Nephron progenitor cell (in vitro differentiated cells): Measurements from ENCODE around the gene TRIM38.
A peak's percentile ranks its signal among the peaks of the same experiment; 100 is the strongest.

Experiments
- DNase-seq: peaks from one replicate; pipeline ENCODE4 v3.0.0; 2021
- H3K27ac Mint-ChIP-seq: 2 replicates; pipeline ENCODE4 v1.8.0; 2021; ENCODE audit warnings: mild to moderate bottlenecking, moderate library complexity, mixed read lengths
- H3K27me3 Mint-ChIP-seq: 2 replicates; pipeline ENCODE4 v1.8.0; 2021; ENCODE audit warnings: mild to moderate bottlenecking, low read depth, mixed read lengths; ENCODE audit not compliant: poor library complexity
- H3K36me3 Mint-ChIP-seq: 2 replicates; pipeline ENCODE4 v1.8.0; 2021; ENCODE audit warnings: low read depth, mixed read lengths
- H3K4me1 Mint-ChIP-seq: 2 replicates; pipeline ENCODE4 v1.8.0; 2021; ENCODE audit warnings: mixed read lengths
- H3K4me3 Mint-ChIP-seq: 2 replicates; pipeline ENCODE4 v1.8.0; 2021; ENCODE audit warnings: mild to moderate bottlenecking, moderate library complexity, mixed read lengths
- H3K9me3 Mint-ChIP-seq: 2 replicates; pipeline ENCODE4 v1.8.0; 2021; ENCODE audit warnings: mild to moderate bottlenecking, moderate library complexity, mixed read lengths
- TF ChIP-seq, protein P1 (sequence below): fragments of 200-600 bp; sonication (generic); IDR thresholded peaks from 2 replicates; pipeline ENCODE4 v1.5.0; 2021; ENCODE audit warnings: antibody characterized with exemption

The TRIM38 gene

DNA sequence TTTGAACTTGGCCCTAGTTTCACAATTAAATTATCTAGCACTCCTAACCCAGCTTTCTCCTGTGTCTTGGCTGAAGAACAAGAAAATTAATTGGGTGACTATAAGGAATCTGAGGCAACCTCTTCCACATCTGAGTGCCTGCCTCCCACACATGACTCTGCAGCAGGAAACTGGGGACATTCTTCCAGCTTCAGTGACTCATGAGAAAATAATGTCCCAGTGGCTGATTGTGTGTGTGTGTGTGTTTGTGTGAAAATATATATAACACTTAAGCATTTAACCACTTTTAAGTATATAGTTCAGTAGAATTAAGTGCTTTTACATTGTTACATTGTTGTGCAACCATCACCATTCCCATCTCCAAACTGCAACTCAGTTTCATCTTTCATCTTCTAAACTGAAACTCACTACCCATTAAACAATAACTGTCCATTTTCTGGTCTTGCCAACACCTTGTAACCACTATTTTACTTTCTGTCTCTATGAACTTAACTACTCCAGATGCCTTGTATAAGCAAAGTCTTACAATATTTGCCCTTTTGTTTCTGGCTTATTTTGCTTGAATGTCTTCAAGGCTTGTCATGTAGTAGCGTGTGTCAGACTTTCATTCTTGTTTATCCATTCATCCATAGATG, 8.7 kb downstream of the TRIM38 start:
- Mint-ChIP-seq H3K27ac (peak overlapping the region; percentile 79), H3K36me3 (peaks cover 25% of the 10 kb centered on the region), H3K4me1 (peaks cover 31% of the 10 kb centered on the region), H3K27me3 (peaks cover 3% of the 10 kb centered on the region), H3K4me3 (peak overlapping the region; percentile 12), H3K9me3 (no peaks in the 10 kb centered on the region)
- no peak for DNase-seq
- TF ChIP-seq, protein P1, sequence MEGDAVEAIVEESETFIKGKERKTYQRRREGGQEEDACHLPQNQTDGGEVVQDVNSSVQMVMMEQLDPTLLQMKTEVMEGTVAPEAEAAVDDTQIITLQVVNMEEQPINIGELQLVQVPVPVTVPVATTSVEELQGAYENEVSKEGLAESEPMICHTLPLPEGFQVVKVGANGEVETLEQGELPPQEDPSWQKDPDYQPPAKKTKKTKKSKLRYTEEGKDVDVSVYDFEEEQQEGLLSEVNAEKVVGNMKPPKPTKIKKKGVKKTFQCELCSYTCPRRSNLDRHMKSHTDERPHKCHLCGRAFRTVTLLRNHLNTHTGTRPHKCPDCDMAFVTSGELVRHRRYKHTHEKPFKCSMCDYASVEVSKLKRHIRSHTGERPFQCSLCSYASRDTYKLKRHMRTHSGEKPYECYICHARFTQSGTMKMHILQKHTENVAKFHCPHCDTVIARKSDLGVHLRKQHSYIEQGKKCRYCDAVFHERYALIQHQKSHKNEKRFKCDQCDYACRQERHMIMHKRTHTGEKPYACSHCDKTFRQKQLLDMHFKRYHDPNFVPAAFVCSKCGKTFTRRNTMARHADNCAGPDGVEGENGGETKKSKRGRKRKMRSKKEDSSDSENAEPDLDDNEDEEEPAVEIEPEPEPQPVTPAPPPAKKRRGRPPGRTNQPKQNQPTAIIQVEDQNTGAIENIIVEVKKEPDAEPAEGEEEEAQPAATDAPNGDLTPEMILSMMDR: no peak

DNA sequence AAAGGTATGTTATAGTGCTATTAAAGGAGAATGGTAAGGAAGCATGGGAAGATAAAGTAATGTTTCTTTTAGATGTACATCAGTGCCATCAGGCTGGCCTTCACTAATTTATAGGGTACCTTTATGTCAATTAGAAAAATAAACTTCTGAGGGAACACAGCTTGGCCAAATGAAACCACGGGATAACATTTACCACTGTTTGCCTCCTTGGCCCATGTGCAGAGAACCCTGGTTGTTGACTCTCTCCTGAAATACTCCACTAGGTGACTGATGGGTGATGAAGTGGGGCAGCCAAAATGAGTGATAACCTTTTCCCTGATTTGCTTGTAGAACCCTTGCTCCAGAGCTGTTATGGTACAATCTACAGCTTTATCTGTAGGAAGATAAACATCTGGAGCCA, 9.5 kb downstream of the TRIM38 start:
- Mint-ChIP-seq H3K27me3 (peaks cover 3% of the 10 kb centered on the region), H3K4me1 (peaks cover 35% of the 10 kb centered on the region), H3K4me3 (no peak overlapping the region), H3K36me3 (peaks cover 23% of the 10 kb centered on the region), H3K27ac (peak overlapping the region; percentile 26), H3K9me3 (no peaks in the 10 kb centered on the region)
- TF ChIP-seq, protein P1: no peak
- DNase-seq: no peak

GRCh38 chr6:25972902-25973301, 10.3 kb downstream of the TRIM38 start:
- DNase-seq: no peak
- TF ChIP-seq, protein P1: no peak
- Mint-ChIP-seq H3K27ac (no peak overlapping the region), H3K4me1 (peaks cover 35% of the 10 kb centered on the region), H3K4me3 (no peak overlapping the region), H3K9me3 (no peaks in the 10 kb centered on the region), H3K36me3 (peaks cover 19% of the 10 kb centered on the region), H3K27me3 (peaks cover 3% of the 10 kb centered on the region)

GRCh38 chr6:25973923-25974555, 11.4 kb downstream of the TRIM38 start:
- Mint-ChIP-seq H3K27me3 (peaks cover 3% of the 10 kb centered on the region), H3K27ac (no peak overlapping the region), H3K36me3 (peaks cover 15% of the 10 kb centered on the region), H3K9me3 (no peaks in the 10 kb centered on the region), H3K4me3 (no peak overlapping the region), H3K4me1 (peaks cover 35% of the 10 kb centered on the region)
- TF ChIP-seq, protein P1: no peak
- no peak for DNase-seq

DNA sequence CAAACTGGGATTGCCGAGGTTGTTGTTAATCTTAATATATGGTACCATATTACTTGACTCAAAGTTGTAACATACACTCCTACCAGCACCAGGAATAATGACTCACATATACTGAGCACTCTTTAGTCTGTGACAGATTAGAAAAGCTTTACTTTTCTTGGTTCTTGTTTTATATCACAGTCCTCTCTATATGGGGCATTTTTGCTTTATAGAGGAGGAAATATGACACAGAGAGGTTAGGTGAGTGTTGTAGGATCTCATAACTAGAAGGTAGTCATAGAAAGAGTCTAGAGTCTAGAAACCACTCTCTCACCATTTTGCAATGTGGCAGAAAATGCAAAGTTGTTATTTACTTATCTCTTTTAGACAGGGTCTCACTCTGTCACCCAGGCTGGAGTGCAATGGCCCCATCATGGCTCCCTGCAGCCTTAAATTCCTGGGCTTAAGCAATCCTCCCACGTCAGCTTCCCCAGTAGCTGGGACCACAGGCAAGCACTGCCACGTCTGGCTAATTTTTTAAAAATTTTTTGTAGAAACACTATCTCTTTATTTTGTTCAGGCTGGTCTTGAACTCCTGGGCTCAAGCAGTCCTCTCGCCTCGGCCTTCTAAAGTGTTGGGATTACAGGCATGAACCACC, 13.4 kb downstream of the TRIM38 start:
- Mint-ChIP-seq H3K27me3 (no peaks in the 10 kb centered on the region), H3K36me3 (peaks cover 10% of the 10 kb centered on the region), H3K9me3 (no peaks in the 10 kb centered on the region), H3K4me1 (peaks cover 21% of the 10 kb centered on the region), H3K4me3 (no peak overlapping the region), H3K27ac (peak overlapping the region; percentile 76)
- DNase-seq: no peak
- TF ChIP-seq, protein P1: no peak
